HG03558 (cell line): ENCODE measurements around the gene TGFBR3.

Experiments used
- ATAC-seq: cut with Tn5 transposase; IDR thresholded peaks from one replicate; pipeline ENCODE4 v1.9.1; 2021; ENCODE audit warnings: moderate number of reproducible peaks; ENCODE audit not compliant: unreplicated experiment; ENCODE audit errors: extremely low read depth

TGFBR3 gene

DNA sequence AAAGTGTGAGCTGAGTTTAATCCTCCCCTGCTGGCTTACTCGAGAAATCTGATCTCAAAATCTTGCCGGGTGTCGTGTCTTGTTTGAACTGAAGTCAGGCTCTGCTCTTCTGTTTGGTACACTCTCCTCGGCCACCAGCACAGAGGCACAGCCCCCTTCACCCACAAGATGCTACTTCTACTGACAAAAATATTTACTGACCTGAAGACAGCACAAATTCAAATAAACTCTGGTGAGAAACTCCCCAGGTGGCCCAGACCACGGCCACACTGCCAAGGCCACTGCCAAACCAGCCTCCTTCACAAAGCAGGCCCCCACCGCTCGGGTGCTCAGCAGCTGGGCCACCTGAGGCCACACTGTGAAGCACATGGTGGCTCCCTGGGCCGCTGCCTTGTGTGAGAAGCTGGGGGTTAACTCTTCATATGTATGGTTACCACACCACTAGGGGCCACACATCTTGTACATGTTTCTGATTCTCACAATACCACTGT is 80.6 kb downstream of the TGFBR3 start:
- no peak for ATAC-seq

DNA sequence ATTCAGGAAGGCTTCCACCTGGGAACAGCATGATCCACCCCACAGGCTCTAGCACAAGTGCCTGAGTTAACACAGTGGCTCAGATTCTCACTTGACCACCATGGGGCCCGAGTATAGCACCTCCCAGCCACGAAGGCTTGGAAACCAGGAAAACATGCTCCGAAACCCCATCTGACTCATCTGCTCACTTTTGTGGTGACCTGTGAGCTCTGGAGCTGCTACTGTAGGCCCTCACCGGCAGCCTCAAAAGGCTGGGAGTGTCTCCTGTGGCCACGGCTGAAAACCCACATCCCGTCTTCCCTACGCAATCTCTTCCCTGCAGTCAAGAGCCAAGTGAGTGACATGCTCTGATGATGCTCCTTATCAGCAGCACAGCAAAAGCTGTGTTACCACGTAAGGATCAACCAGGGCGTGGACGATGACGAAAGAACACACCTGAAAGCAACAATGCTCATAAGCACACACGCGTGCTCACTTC is 81.4 kb downstream of the TGFBR3 start:
- no peak for ATAC-seq

DNA sequence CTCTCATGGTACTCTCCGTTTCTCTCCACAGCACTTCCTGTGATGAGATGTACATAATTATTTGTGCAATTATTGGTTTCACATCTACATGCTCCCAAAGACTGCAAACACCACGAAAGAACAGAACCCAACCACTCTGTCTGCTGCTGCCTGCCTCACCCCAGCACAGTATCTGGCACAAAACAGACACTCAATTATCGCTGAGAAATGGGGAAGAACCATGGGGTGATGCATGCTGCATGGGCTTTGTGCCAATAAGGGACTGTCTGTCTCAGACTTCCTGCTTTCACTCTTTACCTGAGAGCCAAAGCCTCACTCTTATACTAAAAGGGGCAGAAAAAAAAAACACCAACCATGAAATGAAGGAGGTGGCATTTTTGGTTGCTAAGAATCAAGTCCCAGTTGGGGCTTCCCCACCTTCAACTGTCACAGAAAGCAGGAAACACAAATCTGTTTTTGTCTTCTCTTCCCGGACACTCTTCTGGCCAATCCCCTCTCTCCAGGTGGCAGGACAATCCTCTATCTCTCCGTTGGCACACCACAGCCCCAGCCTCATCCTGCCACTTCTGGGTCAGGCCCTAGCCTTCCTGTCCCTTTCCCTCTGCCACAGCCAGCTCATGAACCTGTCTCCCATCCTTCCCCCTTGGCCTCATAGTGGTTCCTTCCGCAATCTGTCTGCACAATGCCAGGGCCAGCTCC is 82.0 kb downstream of the TGFBR3 start:
- ATAC-seq = peak; percentile 89

DNA sequence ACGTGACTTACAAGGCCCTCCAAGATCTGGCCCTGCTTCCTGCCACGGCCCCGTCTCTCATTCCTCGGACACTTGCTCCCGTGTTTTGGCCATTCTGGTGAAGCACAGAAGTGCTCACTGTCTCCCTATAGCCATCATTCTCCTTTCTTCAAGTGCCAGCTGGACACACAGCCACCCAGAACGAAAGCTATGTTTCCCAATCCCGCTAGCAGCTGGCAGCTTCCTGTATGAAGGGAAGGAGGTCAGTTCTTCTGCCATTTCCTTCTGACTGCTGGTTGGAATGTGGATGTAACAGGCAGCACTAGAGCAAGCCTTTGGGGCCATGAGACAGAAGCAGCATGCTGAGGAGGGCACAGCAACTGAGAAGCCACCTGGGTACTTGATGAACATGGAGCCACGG is 82.8 kb downstream of the TGFBR3 start:
- ATAC-seq = no peak

DNA sequence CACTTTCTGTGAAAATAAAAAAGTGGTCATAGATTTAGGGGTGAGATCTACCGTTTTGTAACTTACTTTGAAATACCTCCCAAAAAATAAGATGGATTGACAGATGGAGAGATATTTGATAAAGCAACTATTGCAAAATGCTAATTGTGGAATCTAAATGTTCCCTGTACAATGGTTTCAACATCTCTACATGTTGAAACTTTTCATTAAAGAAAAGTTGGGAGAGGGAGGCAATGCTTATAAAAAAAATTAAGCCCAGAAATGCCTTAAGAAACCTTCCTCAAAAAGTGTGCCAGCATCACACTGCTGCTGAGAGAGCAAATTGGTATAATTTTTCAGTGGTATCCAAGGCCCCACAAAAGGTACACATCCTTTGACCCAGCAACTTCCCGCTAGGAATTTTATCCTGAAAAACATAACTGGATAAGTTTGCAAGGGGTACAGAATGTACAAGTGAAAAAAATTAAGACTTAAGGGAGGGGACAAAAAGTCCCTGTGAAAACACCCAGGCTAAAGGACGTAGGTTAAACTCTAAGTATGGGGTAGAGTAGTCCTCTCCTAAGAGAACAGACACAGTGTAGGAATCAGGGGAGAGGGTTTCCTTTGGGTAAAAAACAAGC is 84.3 kb downstream of the TGFBR3 start:
- ATAC-seq = no peak

DNA sequence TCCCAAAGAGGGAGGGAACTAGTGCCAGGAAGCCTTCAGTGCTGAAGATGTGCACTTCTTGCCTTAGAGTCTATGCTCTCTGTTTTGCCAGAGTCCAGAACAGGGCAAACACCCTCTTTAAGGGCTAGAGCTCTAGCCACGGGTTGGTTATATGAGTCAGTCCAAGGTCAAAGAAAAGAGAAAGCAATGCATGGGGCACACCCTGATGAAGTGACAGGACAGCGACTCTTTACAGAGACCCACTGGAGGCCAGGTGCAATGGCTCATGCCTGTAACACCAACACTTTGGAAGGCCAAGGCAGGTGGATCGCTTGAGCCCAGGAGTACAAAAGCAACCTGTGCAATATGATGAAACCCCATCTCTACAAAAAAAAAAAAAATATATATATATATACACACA is 86.1 kb downstream of the TGFBR3 start:
- no peak for ATAC-seq

DNA sequence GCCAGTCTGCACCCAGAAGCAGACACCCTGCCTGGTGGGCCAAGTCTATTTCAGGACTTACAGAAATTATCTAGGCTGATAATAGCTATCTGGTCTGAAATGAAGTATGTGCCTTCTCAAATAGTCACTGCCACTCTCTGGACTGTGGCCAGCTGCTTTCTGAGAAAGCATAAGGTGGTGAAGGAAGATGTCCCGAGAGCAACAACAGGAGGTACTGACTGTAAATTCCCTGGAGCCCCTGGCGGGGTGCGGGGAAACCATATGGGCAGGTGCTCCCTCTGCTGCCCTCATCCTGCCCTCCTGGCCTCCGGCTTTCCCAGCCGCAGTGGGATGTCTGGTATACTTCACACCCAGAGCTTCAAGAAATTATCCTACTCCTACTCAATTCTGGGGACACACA is 86.8 kb downstream of the TGFBR3 start:
- no peak for ATAC-seq

DNA sequence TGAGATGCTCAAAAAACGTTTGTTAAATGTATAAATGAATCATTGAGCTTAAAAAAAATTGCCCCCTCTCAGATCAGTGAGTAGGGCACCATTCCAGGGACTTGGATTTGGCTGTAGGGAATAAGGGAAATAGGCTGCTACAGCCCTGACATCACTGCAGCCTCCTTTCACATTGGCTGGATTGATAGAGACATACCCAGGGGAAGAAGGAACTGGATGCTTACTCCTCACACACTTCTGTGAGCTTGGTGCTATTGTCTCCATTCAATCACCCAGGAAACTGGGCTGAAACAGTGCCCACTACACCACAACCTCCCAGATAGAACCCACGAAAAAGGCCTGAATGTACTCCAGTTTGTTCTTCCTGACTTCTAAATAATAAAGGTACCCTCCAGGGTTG is 87.2 kb downstream of the TGFBR3 start:
- no peak for ATAC-seq

DNA sequence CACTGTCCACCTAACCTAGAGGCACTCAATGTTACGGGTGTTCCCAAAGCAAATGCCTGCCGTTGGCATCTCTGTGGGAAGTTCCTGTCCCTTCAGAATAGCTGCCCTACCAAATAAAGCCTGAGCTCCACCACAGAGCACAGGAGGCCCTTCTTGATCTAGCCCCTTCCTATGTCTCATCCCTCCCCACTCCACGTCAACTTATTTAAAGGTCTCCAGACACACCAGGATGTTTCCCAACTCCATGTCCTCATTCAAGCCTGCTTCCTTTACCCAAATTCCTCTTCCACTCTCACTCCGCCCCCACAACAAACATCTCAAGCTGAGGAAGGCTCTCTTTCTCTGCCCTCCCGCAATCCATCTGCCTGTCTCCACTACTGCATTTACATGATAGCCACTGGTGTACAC is 87.7 kb downstream of the TGFBR3 start:
- no peak for ATAC-seq

DNA sequence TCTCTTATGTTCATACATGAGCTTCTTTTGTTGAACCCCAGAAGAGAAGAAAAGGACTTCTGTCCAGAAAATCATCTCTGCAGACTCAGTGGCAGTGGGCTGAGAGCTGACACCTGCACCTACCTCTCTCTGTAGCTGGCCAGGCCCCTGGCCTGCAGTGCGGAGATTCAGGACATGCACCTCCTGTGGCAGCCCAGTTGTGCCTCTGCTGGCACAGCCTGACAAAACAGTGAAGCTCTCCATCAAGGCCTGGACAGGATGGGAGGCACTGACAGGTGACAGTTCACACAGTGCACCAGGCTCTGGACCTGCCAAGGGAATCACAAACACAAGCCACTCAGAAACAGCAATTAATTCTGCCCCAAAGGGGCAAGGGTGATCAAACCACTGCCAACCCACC is 88.8 kb downstream of the TGFBR3 start:
- no peak for ATAC-seq

DNA sequence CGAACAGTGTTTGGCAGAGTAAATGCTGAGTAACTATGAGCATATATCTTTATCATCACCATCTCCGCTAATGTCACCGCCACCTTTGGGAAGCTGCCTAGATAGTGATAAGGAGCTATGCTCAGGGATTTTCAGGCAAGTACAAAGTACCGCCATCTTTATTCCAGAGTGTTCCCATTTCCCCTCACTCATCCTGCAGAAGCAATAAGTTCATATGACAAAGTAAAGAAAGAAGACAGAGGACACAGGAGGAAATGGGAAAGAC is 89.6 kb downstream of the TGFBR3 start:
- no peak for ATAC-seq

DNA sequence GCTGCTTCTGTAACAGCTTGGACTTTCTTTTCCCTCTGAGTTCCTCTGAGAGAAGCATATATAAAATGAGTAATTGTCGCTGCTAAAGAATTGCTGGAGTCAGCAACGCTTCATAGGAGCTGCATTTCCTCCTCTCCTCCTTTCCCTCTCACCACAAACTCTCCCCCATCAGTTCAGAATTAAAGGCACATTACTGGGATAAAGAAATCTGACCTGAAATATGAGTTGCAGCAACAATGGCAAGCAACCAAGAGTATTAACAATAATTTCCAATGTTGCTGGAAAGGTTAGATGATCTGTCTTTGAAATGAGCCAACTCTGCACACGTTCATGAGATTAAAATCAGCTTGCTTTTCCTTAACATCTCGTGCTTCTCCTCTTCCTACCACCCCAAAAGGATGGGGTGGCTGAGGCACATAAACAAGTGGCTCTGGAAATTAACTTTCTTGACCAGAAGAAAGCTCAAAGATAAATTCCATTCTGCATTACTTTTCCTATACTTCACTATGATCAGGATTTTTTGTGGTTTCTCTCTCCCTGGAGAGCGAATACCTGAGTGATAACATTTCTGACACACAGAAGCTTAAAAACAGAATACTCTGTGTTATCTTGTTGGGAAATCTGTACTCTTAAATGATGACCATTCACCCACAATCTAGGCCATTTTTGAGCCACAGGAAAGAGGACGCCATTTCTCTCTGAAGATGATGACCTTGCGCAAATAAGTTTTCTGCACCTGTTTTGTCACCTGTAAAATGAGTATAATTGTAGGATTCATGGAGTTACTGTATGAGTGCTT is 90.2 kb downstream of the TGFBR3 start:
- no peak for ATAC-seq

DNA sequence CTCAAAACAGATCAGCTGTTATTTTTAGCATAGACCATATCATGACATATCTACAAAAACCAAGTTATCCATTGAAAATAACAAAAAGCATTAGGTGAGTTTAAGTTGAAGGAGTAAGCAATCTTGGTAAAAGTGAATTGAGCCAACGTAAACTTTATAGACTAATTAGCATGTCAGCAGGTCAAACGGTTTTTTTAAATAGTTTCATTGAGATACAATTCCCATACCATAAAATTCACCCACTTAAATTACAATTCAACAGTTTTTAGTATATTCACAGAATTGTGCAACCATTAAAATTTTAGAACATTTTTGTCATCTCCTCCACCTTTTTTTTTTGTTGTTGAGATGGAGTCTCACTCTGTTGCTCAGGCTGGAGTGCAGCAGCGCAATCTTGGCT is 92.1 kb downstream of the TGFBR3 start:
- ATAC-seq = no peak

DNA sequence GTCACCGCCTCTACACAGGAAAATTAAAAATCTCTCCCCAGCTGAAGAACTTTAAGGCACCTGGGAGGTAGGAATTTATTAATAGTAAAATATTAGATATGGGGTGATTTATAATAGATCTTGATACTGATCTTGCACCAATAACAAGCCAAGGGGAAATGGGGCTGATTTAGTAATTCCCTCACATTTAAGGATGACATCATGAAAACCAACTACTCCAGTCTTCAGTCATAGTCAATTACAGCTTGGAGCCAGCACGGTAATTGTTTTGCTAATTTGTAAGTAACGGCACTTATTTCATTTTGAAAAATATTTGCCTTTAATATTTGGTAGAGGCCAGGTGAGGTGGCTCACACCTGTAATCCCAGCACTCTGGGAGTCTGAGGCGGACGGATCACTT is 92.8 kb downstream of the TGFBR3 start:
- ATAC-seq = no peak

DNA sequence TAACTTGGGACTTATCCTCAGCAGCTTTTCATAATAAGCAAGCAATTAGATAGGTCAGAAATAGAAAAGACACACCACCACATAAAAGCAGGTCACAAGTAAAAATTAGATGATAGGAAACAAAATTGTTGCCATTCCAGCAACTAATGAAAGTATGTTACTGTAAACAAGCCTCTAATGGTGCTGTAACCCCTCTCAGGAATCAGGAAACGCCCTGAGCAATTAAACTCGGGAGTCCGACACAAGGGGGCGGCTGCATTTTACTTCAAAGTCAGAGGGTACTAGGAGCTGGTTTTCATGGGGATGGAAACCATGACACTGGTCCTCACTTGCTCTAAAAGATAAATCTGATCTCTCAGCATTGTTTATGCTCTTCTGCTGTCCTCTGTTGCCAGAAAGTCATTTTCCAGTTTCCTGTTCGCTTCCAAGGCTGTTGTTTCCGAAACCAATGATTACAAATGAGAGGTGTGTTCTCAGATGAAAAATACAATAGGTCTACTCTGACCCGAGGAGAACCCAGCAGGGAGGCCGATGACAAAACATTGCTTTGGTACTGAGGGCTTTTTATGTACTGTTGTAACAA is 93.4 kb downstream of the TGFBR3 start:
- no peak for ATAC-seq

DNA sequence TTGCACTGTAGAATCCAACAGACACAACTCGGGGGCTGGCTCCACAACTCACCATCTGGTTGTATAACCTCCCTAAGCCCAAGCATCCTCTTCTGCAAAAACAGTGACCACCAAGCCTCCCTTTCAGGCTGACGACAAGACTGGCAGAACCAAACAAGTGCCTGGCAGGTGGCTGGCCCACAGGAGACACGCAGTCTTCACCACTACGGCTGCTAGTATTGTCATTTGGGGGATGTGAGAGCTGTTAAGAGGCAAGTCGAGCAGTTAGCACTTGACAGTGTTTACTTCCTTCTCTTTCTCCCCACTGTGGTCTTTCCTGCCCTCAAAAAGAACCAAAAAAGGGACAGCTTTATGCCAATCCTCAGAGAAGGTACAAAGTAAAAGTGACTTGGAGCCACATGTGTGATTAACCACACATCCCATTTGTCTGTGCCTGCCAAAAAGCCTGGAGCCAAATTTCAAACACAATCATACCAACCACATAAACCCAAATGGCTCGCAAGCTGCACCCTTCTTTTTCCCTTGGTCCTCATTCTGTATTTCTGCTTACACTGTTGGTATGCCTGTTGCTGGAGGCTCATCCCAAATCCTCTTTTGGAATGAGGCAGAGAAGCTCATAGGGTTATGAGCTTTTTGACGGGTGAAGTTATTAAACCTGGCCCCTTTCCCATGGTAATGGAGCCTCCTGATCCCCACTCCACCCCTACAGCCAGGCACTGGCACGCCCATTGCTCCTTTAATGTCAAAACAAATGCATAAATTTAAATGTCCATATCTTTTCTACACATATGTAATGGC is 94.1 kb downstream of the TGFBR3 start:
- ATAC-seq = no peak

DNA sequence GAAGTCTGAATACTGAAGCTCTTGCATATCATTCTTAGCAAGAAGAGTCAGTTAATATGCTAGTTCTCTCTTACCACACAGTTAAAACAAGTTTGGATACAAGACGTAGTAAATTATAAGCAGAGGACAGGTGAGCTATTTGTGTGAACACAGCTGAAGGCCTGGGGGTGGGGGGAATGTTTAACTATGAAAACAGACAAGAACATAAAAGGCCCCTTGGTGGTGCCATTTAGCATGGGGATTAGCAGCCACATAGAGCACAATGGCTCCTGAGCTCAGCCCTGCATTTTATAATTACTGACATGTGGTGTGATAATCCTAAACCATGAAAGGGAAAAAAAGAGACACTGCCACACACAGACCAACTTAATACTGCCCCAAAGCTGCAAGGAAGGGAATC is 94.8 kb downstream of the TGFBR3 start:
- ATAC-seq = no peak

DNA sequence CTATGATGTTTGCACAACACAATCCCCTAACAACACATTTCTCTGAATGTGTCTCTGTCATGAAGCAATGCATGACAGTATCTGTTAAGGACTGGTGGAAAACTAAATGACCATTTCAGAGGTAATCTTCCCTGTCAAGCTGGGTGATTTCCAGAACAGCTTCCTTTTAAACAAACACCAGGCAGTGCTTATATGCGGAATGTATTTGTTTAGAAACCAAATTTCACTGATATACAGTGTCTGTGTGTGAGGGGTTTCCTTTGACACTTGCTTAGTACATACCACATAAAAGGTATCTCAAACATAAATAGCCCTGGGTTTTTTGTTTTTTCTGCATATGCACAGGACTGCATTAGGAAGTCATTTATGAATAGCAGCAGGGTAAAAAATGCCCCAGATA is 95.6 kb downstream of the TGFBR3 start:
- ATAC-seq = no peak

DNA sequence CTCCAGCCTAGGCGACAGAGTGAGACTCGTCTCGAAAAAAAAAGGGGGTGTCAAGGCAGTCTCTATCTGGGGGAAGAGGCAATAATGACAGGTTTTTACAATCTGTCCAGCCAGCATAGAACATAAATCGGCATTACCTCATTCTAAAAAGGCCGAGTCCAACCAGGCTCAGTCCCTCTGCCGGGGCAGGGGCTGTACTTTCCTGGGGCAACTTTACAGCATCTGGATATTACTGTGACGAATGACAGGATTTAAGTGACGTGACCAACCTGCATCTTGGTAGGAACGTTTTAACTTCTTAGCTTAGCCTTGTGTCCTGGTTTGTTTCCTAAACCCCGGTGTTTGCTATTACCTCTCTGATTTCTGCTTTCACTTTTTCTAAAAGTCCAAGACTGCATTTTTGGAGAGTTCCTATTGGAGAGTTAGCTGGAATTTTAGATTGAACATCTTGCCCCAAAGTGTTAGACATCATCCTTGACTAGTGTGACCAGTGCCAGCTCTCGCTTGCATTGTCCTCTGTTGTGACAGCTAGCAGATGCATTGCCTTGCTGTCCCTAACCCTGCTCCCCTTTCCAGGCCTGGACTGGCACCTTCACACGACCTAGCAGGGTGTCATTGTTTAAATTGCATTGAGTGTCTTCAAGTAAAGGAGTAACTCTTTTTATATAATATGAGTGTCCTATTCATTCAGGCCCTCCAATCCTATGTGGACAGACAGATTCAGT is 96.5 kb downstream of the TGFBR3 start:
- no peak for ATAC-seq

DNA sequence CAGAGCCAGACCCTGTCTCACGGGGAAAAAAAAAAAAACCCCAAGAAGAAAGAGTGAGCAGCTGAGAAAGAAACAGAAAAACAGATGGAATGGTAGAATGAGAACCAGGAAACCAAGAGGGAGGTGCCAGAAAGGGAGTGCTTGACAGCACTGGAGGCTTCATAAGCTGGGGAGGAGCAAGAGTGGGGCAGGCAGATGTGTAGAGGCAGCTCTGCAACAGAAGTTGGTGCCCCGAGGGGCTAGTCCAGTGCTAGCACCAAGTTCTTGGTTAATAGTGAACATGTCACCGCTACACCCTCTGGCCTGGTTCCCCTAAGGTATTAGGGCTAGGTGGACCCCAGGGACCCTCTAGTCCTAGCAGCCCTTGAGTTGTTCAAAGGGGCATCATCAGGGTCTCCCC is 98.0 kb downstream of the TGFBR3 start:
- no peak for ATAC-seq
